GM19395 (cell line): Measurements from ENCODE around the gene HLA-DPB1.
"Not testable (repeated sequence)": the region's sequence is repeated elsewhere in the genome, so short reads cannot be mapped to it uniquely, and the experiment has no call there.

Experiments
- ATAC-seq: cut with Tn5 transposase; IDR thresholded peaks from one replicate; pipeline ENCODE4 v1.9.1; 2021; ENCODE audit warnings: mild to moderate bottlenecking, moderate library complexity; ENCODE audit not compliant: unreplicated experiment

The HLA-DPB1 gene

GRCh38 chr6:33101121-33101737, 25.4 kb downstream of the HLA-DPB1 start:
- ATAC-seq, result not testable (repeated sequence)

DNA sequence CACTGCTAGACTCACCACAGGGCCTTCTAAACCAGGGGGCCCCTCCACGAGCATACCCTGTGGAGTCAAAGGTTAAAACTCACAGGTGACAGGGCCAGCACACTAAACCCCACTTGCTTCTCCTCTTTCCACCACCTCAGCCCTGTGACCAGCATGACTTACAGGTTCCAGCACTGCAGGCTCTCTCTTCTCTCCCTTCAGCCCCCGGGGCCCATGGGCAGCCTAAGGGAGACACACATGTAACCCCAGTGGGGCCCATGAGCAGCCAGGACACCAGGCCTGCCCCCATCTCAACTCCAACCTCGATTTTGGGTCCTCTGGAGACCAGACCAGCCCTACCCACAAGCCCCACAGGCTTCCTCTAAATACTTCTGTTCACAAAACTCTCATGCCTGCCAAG, 28.0 kb downstream of the HLA-DPB1 start:
- no peak for ATAC-seq

GRCh38 chr6:33104887-33105286, 29.1 kb downstream of the HLA-DPB1 start:
- ATAC-seq, result no peak

DNA sequence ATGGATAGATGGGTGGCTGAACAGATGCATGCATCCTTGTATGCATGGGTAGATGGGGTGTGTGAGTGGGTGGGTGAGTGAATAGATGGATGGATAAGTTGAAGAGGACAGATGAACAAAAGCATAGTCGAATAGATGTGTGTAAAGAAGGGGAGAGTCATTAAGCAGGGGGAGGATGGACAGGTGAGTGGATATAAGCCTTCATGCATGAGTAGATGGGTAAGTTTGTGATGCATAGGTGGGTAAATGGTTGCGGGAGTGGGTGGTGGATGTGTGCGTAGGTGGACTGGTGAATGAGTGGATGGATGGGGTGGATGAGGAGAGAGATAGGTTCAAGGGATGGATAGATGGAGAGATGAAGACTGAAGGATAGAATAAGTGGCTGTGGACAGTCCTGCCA, 29.6 kb downstream of the HLA-DPB1 start:
- ATAC-seq, result no peak

GRCh38 chr6:33105916-33106871, 30.4 kb downstream of the HLA-DPB1 start:
- no peak for ATAC-seq

DNA sequence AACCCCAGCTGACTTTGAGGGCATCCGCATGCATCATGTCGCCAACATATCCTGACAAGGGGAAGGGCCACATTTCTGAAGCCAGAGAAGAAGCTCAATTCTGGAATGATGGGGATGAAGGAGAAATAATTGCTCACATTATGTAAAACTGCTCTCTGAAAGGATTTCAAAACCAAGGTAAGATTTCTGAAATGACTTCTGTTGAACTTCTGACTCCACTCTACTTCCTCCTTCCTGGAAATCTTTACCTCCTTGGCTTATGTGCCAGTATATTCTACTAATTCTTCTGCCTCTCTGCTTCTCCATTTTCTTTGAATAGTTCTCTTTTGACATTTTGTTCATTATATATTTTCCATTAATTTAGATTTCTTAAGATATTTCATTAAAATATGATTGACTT, 31.9 kb downstream of the HLA-DPB1 start:
- no peak for ATAC-seq

GRCh38 chr6:33108307-33108706, 32.5 kb downstream of the HLA-DPB1 start:
- no peak for ATAC-seq

DNA sequence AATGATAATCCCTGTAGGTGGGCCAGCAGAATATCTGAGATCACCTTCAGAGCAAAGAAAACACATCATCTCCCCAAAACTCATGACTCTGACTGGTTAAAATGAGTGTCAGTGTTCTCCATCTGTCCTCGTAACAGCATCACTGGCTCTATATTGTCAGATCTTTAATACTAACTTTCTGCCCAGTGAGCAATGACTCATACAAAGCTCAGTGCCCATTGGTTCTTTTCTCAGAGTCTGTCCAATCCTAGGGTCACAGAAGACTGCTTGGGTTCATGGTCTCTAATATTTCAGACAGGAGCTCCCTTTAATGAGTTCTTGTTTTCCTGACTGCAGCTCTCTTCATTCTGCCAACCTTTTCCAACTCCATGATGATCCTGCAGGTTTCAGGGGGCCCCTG, 36.4 kb downstream of the HLA-DPB1 start:
- peak; percentile 83 for ATAC-seq

- ATAC-seq, result no peak
Observed at GRCh38 chr6:33113755-33114154, 38.0 kb downstream of the HLA-DPB1 start.

- ATAC-seq, result no peak
Observed at GRCh38 chr6:33114406-33114805, 38.6 kb downstream of the HLA-DPB1 start.

- ATAC-seq, result no peak
Observed at GRCh38 chr6:33116417-33116816, 40.6 kb downstream of the HLA-DPB1 start.

- ATAC-seq, result no peak
Observed at GRCh38 chr6:33116841-33117711, 41.3 kb downstream of the HLA-DPB1 start.

GRCh38 chr6:33117811-33118277, 42.1 kb downstream of the HLA-DPB1 start:
- no peak for ATAC-seq

GRCh38 chr6:33118525-33119123, 42.8 kb downstream of the HLA-DPB1 start:
- no peak for ATAC-seq

DNA sequence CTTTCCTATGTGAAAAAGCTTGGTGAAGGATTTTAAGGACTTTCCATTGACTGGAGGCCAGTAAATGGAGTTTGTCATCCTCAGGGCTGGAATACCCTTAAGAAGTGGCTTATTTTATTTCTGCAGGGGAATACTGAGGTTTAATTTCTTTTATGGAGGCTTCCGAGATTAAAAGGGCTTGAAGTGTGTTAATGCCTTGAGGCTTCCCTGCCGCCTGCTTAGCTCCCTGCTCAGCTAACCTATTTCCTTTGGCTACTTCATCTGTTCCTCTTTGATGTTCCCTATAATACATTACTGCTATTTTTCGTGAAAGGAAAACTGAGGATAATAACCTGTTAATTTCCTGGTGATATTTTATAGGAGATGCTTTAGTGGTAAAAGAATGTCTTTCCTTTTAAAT, 44.2 kb downstream of the HLA-DPB1 start:
- no peak for ATAC-seq

- ATAC-seq, result no peak
Observed at GRCh38 chr6:33123181-33123580, 47.4 kb downstream of the HLA-DPB1 start.

- ATAC-seq, result no peak
Observed at GRCh38 chr6:33123732-33124524, 48.1 kb downstream of the HLA-DPB1 start.

DNA sequence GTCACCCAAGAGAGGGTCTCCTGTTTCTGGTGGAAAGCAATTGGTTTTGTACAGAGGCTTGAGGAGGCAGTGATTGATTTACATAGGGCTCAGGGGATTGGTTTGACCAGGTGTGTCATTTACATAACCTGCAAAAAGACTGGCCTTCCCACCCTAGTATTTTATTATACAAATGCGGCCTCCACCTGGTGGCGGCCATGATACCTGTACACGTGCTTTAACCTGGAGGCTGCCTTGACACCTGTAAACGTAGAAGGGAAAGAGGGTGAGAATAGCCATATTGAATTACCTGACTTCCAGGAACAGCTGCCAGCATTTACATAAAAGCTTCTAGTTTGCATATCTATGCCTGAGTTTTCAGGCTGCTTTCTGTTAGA, 48.7 kb downstream of the HLA-DPB1 start:
- no peak for ATAC-seq

- ATAC-seq, result no peak
Observed at GRCh38 chr6:33124947-33125346, 49.2 kb downstream of the HLA-DPB1 start.

GRCh38 chr6:33126101-33126714, 50.4 kb downstream of the HLA-DPB1 start:
- ATAC-seq, result no peak
